Medulla oblongata (tissue), 1 donor: ENCODE data around the gene C10orf95.
"Not testable (repeated sequence)": the region's sequence is repeated elsewhere in the genome, so short reads cannot be mapped to it uniquely, and the experiment has no call there.

Source experiments
- DNase-seq: peaks from one replicate; pipeline ENCODE4 v3.0.0-alpha.2; 2015; ENCODE audit errors: extremely low spot score

Gene C10orf95

GRCh38 chr10:102465466-102465865, 14.1 kb upstream of the C10orf95 start:
- no peak for DNase-seq

- no peak for DNase-seq
Observed at GRCh38 chr10:102463983-102464382, 12.6 kb upstream of the C10orf95 start.

- DNase-seq, result no peak
Observed at GRCh38 chr10:102462512-102463054, 11.2 kb upstream of the C10orf95 start.

- DNase-seq, result peak; percentile 92
Observed at GRCh38 chr10:102461187-102462054, 10.1 kb upstream of the C10orf95 start.

- DNase-seq, result no peak
Observed at GRCh38 chr10:102460836-102461186, 9.5 kb upstream of the C10orf95 start.

- DNase-seq, result no peak
Observed at GRCh38 chr10:102458656-102459055, 7.3 kb upstream of the C10orf95 start.

- no peak for DNase-seq
Observed at GRCh38 chr10:102457591-102458150, 6.3 kb upstream of the C10orf95 start.

- DNase-seq, result no peak
Observed at GRCh38 chr10:102455893-102456471, 4.6 kb upstream of the C10orf95 start.

- not testable (repeated sequence) for DNase-seq
Observed at GRCh38 chr10:102454662-102455487, 3.5 kb upstream of the C10orf95 start.

GRCh38 chr10:102453502-102453901, 2.2 kb upstream of the C10orf95 start:
- DNase-seq, result no peak

GRCh38 chr10:102452672-102453340, 1.5 kb upstream of the C10orf95 start:
- DNase-seq, result peak; percentile 71

GRCh38 chr10:102450374-102451104, 804 bp downstream of the C10orf95 start:
- DNase-seq, result peak; percentile 75

- no peak for DNase-seq
Observed at GRCh38 chr10:102450124-102450373, 1.3 kb downstream of the C10orf95 start.

- DNase-seq, result peak; percentile 44
Observed at GRCh38 chr10:102449321-102450123, 1.8 kb downstream of the C10orf95 start.

GRCh38 chr10:102444851-102445250, 6.5 kb downstream of the C10orf95 start:
- no peak for DNase-seq

- DNase-seq, result no peak
Observed at GRCh38 chr10:102438374-102438773, 13.0 kb downstream of the C10orf95 start.

GRCh38 chr10:102437515-102437914, 13.8 kb downstream of the C10orf95 start:
- DNase-seq, result no peak

GRCh38 chr10:102436312-102436711, 15.0 kb downstream of the C10orf95 start:
- no peak for DNase-seq

- no peak for DNase-seq
Observed at GRCh38 chr10:102435529-102436233, 15.7 kb downstream of the C10orf95 start.
